ENCODE data around the gene SLC1A7. TPM values are rescaled to one million over a fixed set of nuclear protein-coding genes. Genes with fewer than 3 reads are reported as not detected.

Gene SLC1A7
- polyA plus RNA-seq, 4 donors: 0.06 to 0.86 (median 0.16) TPM

GRCh38 chr1:53162621-53163020, 20.2 kb upstream of the SLC1A7 start:
- DNase-seq (ENCODE audit: low read depth in 4 of 4, low spot score in 3 of 4): no peak

- no peak for DNase-seq (ENCODE audit: low read depth in 4 of 4, low spot score in 3 of 4)
Measured at GRCh38 chr1:53160924-53161378, 18.5 kb upstream of the SLC1A7 start.

GRCh38 chr1:53158900-53159299, 16.5 kb upstream of the SLC1A7 start:
- DNase-seq (ENCODE audit: low read depth in 4 of 4, low spot score in 3 of 4): no peak

GRCh38 chr1:53156783-53157182, 14.3 kb upstream of the SLC1A7 start:
- no peak for DNase-seq (ENCODE audit: low read depth in 4 of 4, low spot score in 3 of 4)

- DNase-seq (ENCODE audit: low read depth in 4 of 4, low spot score in 3 of 4): no peak
Measured at GRCh38 chr1:53155945-53156344, 13.5 kb upstream of the SLC1A7 start.

- DNase-seq (ENCODE audit: low read depth in 4 of 4, low spot score in 3 of 4): no peak
Measured at GRCh38 chr1:53155534-53155933, 13.1 kb upstream of the SLC1A7 start.

GRCh38 chr1:53154859-53155438, 12.5 kb upstream of the SLC1A7 start:
- DNase-seq (ENCODE audit: low read depth in 4 of 4, low spot score in 3 of 4): no peak

GRCh38 chr1:53153752-53154151, 11.3 kb upstream of the SLC1A7 start:
- DNase-seq (ENCODE audit: low read depth in 4 of 4, low spot score in 3 of 4): no peak

- DNase-seq (ENCODE audit: low read depth in 4 of 4, low spot score in 3 of 4): no peak
Measured at GRCh38 chr1:53148123-53148522, 5.7 kb upstream of the SLC1A7 start.

GRCh38 chr1:53147174-53147573, 4.7 kb upstream of the SLC1A7 start:
- no peak for DNase-seq (ENCODE audit: low read depth in 4 of 4, low spot score in 3 of 4)

- DNase-seq (ENCODE audit: low read depth in 4 of 4, low spot score in 3 of 4): peak in 3 of 4 donors; percentile 46 to 62 (median 53)
Measured at GRCh38 chr1:53145942-53146708, 3.7 kb upstream of the SLC1A7 start.

- no peak for DNase-seq (ENCODE audit: low read depth in 4 of 4, low spot score in 3 of 4)
Measured at GRCh38 chr1:53145619-53145941, 3.1 kb upstream of the SLC1A7 start.

GRCh38 chr1:53145051-53145600, 2.7 kb upstream of the SLC1A7 start:
- DNase-seq (ENCODE audit: low read depth in 4 of 4, low spot score in 3 of 4): no peak

- DNase-seq (ENCODE audit: low read depth in 4 of 4, low spot score in 3 of 4): no peak
Measured at GRCh38 chr1:53144201-53144600, 1.8 kb upstream of the SLC1A7 start.

- no peak for DNase-seq (ENCODE audit: low read depth in 4 of 4, low spot score in 3 of 4)
Measured at GRCh38 chr1:53143527-53143926, 1.1 kb upstream of the SLC1A7 start.

GRCh38 chr1:53141487-53142055, 867 bp downstream of the SLC1A7 start:
- no peak for DNase-seq (ENCODE audit: low read depth in 4 of 4, low spot score in 3 of 4)

- DNase-seq (ENCODE audit: low read depth in 4 of 4, low spot score in 3 of 4): no peak
Measured at GRCh38 chr1:53140451-53140850, 2.0 kb downstream of the SLC1A7 start.

GRCh38 chr1:53139951-53140361, 2.5 kb downstream of the SLC1A7 start:
- no peak for DNase-seq (ENCODE audit: low read depth in 4 of 4, low spot score in 3 of 4)

- no peak for DNase-seq (ENCODE audit: low read depth in 4 of 4, low spot score in 3 of 4)
Measured at GRCh38 chr1:53138991-53139884, 3.2 kb downstream of the SLC1A7 start.

- DNase-seq (ENCODE audit: low read depth in 4 of 4, low spot score in 3 of 4): no peak
Measured at GRCh38 chr1:53137729-53138128, 4.7 kb downstream of the SLC1A7 start.

- DNase-seq (ENCODE audit: low read depth in 4 of 4, low spot score in 3 of 4): no peak
Measured at GRCh38 chr1:53135735-53136114, 6.7 kb downstream of the SLC1A7 start.
